Activated T-cell treated with anti-CD3 and anti-CD28 coated beads for 4 hours (primary cell): Measurements from ENCODE around the gene CETP.
"Not testable (repeated sequence)": the region's sequence is repeated elsewhere in the genome, so short reads cannot be mapped to it uniquely, and the experiment has no call there.

ENCODE experiments used
- DNase-seq: peaks from one replicate; pipeline ENCODE4 v3.0.0-alpha.2; 2020

The CETP gene

DNA sequence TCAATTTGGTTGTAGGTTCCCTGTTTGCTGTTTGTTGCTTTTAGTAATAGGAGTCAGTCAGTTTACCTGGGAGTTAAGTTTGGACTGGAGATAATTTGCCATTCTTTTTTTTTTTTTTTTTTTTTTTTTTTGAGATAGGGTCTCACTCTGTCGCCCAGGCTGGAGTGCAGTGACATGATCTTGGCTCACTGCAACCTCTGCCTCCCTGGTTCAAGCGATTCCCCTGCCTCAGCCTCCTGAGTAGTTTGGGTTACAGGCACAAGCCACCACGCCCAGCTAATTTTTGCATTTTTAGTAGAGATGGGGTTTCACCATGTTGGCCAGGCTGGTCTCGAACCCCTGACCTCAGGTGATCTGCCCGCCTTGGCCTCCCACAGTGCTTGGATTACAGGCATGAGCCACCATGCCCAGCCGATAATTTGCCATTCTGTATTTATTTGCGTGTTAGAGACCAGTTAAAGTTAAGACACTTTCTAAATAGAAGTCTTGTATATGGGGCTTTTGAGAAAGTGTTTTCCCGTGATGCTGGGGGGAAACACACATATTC is 27.1 kb upstream of the CETP start:
- not testable (repeated sequence) for DNase-seq

DNA sequence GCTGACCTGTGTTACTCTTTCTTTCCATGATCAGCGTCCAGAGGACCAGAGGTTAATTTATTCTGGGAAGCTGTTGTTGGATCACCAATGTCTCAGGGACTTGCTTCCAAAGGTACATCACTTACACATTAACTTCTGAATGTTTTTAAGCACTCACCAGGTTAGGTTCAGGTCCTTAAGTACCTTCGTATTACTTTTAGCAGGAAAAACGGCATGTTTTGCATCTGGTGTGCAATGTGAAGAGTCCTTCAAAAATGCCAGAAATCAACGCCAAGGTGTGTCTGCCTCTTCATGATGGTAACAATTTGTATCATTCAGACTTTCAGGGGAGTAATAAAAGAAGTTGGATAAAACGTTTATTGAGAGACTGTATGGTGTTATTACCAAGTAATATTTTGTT is 26.5 kb upstream of the CETP start:
- no peak for DNase-seq

GRCh38 chr16:56936491-56936890 is 25.3 kb upstream of the CETP start:
- no peak for DNase-seq

DNA sequence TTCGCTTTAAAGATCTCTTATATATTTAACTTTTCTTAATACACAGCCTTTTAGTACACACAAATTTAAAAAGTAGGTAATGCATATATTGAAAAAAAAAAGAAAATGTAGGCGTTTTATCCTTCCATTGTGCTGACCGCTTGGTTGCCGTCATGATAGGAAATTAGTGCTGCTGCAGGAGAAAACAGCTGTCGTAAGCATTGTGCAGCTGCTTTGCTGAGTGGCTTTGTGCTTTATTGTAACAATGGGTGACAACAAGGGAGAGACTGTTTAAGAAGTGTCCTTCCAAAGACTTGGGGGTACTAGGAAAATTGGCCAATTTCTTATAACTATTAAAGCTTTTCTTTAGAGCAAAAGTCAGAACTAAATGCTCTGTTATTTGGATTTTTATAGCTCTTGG is 24.8 kb upstream of the CETP start:
- no peak for DNase-seq

- DNase-seq: no peak
These were observed 22.9 kb upstream of the CETP start for GRCh38 chr16:56938664-56939513.

DNA sequence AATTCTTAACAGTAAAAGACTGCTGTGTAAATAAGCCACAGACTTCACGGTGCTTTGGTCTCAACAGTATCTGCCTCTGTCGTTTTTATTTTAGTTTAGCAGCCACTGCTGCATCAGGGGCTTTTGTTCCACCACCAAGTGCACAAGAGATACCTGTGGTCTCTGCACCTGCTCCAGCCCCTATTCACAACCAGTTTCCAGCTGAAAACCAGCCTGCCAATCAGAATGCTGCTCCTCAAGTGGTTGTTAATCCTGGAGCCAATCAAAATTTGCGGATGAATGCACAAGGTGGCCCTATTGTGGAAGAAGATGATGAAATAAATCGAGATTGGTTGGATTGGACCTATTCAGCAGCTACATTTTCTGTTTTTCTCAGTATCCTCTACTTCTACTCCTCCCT is 21.9 kb upstream of the CETP start:
- no peak for DNase-seq

DNA sequence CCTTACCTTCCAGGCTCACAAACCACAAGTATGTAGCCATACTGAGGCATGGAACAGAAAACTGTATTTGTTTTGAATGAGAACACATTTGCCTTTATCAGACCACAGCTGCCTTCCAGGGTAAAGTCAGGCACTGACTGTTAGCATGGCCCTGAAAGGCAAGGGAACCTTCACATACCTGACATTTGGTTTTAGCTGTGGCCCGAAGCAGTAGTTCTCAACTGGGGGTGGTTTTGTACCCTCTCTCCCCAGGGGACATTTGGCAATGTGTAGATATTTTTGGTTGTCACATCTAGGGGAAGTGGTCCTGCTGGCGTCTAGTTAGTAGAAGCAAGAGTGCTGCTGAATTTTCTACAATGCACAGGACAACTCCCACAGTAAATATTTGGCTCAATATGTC is 20.7 kb upstream of the CETP start:
- no peak for DNase-seq

GRCh38 chr16:56941856-56942331 is 19.9 kb upstream of the CETP start:
- DNase-seq: no peak

DNA sequence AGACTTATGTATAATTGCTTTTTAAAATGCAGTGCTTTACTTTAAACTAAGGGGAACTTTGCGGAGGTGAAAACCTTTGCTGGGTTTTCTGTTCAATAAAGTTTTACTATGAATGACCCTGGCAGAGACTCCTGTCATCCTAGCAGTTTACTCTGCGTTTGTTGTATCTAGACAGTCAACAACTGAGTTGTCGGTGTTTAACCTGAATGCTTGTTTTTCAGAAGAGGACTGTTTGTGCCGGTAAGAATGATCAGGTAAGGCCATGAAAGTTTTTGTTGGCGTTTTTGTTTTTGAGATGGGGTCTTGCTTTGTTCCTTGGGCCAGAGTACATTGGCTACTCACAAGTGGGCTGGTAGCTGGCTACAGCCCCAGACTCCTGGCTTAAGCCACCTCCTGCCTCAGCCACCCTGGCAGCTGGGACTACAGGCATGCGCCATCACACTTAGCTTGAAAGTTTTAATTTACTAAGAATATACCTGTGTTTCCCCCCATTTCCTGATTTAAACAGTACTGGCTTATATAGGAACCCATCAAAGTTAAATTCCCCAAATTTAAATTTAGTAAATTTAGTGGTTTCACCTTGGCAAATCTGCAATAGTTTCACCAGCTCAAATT is 17.9 kb upstream of the CETP start:
- no peak for DNase-seq

DNA sequence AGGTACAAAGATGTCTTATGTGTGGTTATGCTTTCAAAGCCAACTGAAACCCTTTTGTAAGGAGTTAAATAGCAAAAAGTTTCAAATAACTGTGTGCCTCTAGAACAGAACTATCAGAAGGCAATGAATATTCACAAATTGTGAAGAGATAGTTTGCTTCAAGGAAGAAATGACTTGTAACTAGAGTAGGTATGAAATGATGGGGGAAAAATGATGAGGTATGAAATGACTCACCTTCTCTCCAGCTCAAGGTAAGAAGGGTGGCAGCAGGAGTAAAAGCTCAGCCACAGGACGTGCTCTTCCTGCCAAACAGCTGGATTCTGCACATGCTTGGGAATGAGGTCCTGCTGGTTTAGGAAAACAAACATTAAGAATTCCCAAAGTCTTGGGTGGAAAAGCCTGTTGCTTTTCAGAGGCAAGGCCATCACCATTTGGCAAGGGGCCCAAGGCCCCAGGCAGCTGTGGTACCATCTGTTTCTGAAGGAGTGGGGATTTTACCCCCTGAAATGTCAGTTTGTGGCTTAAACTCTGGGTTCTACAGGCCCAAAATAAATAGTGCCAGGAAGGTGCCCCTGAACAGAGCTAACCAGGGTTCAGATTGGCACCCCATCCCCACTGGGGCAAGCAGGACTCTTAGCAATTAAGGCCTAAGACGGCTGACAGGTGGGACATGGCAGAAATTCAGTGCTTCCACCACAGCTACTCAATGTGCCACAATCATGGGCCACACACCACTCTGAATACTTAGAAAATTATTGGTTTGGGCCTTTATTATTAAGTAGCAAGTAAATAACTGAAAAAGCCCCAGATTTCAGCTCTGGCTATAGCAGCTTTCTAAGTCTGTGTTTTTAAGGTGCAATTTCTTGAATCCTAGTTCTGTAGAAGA is 16.6 kb upstream of the CETP start:
- no peak for DNase-seq

GRCh38 chr16:56945847-56946527 is 15.8 kb upstream of the CETP start:
- DNase-seq: no peak

GRCh38 chr16:56946767-56947603 is 14.8 kb upstream of the CETP start:
- DNase-seq: no peak

- DNase-seq: no peak
These were observed 14.2 kb upstream of the CETP start for GRCh38 chr16:56947604-56947995.

GRCh38 chr16:56948234-56948633 is 13.5 kb upstream of the CETP start:
- DNase-seq: no peak

DNA sequence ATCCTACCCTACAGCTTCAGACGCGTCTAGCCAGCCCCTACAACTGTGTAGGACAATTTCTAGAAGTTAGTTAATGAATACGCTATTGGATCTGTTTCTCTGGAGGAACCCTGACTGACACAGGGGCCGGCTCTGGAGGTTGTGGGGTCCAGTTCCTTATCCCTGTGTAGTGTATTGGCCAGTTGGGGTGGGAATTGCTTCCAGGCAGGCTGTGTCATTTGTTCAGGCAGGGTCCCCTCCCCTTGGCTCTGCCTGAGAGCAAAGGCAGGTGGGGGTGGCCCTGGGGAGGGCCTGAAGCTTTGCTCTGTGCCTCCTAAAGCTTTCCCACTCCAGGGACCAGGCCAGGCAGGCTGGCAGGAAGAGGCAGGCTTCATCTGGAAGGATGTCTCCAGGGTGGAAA is 11.7 kb upstream of the CETP start:
- no peak for DNase-seq

- no peak for DNase-seq
These were observed 11.3 kb upstream of the CETP start for GRCh38 chr16:56950455-56950854.

DNA sequence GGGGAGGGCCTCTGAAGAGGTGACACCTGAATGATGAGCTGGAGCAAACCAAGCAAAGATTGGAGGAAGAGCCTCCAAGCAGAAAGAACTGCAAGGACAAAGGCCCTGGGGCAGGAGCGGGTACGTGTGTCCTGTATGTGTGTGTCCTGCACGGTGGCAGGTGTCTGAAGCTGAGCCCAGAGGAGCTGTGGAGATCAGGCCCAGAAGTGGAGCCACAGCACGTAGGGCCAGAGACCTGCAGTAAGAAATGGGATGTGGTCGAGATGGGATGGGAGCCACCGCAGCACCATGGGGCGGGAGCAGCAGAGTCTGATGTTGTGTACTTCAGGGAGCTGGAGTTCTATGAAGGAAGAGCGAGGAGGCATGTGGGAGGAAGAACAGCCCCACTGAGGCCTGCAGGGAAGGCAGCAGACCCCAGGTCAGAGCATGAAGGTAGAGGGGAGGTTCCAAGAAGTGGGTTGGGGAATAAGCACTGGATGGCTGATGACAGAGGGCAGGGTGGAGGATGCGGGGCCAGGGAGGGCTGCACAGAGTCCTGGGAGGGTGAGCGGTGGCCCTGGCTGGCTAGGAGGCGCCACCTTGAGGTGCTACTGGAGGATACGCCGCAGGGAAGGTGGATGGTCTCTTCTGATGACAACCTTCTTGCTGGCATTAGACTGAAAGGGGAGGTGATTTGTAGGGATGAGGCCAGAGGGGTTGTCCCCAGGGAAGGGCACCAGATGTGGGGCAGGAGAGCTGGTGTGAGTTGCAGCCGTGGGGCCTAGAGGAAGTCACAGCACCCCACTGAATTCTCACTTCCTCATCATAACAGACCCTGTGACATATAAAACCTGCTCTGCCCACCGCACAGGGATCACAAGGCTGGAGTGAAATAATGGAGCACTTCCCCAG is 10.6 kb upstream of the CETP start:
- no peak for DNase-seq

DNA sequence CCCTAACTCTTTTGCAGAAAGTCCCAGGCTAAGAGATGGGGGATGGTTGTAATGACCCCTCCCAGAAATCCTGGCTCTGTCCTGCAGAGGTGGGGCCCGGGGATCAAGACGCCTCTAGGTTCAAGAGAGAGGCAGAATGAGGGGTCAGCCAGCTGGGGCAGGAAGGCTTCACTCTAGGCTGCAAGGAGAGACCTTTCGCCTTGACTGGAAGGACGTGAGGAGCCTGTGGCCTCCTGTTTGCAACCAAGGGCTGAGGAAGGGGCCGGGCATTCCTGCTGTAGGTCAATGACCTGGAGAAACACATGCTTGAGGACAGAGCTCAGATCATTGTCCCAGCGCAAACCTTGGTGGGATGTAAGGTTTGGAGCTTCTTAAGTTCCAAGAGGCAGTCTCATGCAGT is 8.7 kb upstream of the CETP start:
- DNase-seq: no peak

- DNase-seq: no peak
These were observed 5.7 kb upstream of the CETP start for GRCh38 chr16:56956076-56956475.

GRCh38 chr16:56956756-56957155 is 5.0 kb upstream of the CETP start:
- no peak for DNase-seq
